K562 (cell line): ENCODE data around the gene RNF141. TPM values are rescaled to one million over a fixed set of nuclear protein-coding genes. Genes with fewer than 3 reads are reported as not detected.
A peak's percentile ranks its signal among the peaks of the same experiment; 100 is the strongest.

Source experiments
- CBFA2T2 ChIP-seq: fragments of 450-650 bp; conservative IDR thresholded peaks from 2 replicates; pipeline ENCODE4 v1.6.1; 2017; ENCODE audit warnings: mild to moderate bottlenecking
- DACH1 ChIP-seq: fragments of 450-650 bp; IDR thresholded peaks from 2 replicates; pipeline ENCODE4 v1.6.1; 2018; ENCODE audit not compliant: partially characterized antibody
- ERF ChIP-seq: fragments of 450-650 bp; formaldehyde crosslinking; IDR thresholded peaks from 2 replicates; pipeline ENCODE4 v1.4.0; 2020; ENCODE audit warnings: mild to moderate bottlenecking, mixed read lengths
- ILK ChIP-seq: fragments of 450-650 bp; IDR thresholded peaks from 2 replicates; pipeline ENCODE4 v1.6.1; 2016; ENCODE audit warnings: missing genetic modification characterization, low read depth, mild to moderate bottlenecking, missing compliant biosample characterization, moderate library complexity, borderline replicate concordance
- RBM22 ChIP-seq: fragments of 200-400 bp; formaldehyde crosslinking; IDR thresholded peaks from 2 replicates; pipeline ENCODE4 v1.6.1; 2018; ENCODE audit warnings: low read length, low read depth; ENCODE audit not compliant: poor library complexity, severe bottlenecking
- SMARCA5 ChIP-seq: fragments of 450-650 bp; IDR thresholded peaks from 2 replicates; pipeline ENCODE4 v1.6.1; 2016
- SOX6 ChIP-seq: fragments of 450-650 bp; IDR thresholded peaks from 2 replicates; pipeline ENCODE4 v1.6.1; 2014; ENCODE audit warnings: mild to moderate bottlenecking
- TCF7 ChIP-seq: sonication (generic); IDR thresholded peaks from 2 replicates; pipeline ENCODE4 v1.6.1; 2016; ENCODE audit warnings: antibody characterized with exemption, borderline replicate concordance
- YY1 ChIP-seq, 3 experiments: IDR thresholded peaks; 2 replicates each; pipeline ENCODE4 v1.6.1; 2011; ENCODE audit warnings: low read length in 2 of 3, mild to moderate bottlenecking in 2 of 3, moderate library complexity in 2 of 3, borderline replicate concordance in 1 of 3, control low read depth in 1 of 3, low read depth in 1 of 3; ENCODE audit not compliant: insufficient read depth in 3 of 3, insufficient replicate concordance in 2 of 3, control insufficient read depth in 1 of 3, insufficient read length in 1 of 3; ENCODE audit errors: extremely low read depth in 1 of 3
- ZNF217 ChIP-seq: sonication (generic); formaldehyde crosslinking; IDR thresholded peaks from 2 replicates; pipeline ENCODE4 v1.8.0; 2022; ENCODE audit warnings: mild to moderate bottlenecking, missing genetic modification reagents
- ZNF830 ChIP-seq: fragments of 250-450 bp; sonication (Bioruptor Pico); IDR thresholded peaks from 2 replicates; pipeline ENCODE4 v1.5.0; 2021; ENCODE audit warnings: mild to moderate bottlenecking
- polyA plus RNA-seq, 8 experiments: library from polyadenylated mRNA; depleted of rRNA in 4 of 8; stranded (reverse) in 5 of 8; unstranded in 3 of 8; fragments of >200 nt; fragmentation: Nextera tagmentation in 2 of 8; fragmentation: Illumina TruSeq in 1 of 8; extraction: Ambion mirVana in 2 of 8; extraction: Trizol in 1 of 8; gene quantifications; 2 replicates each; pipeline versions ENCODE4 v1.2.1 to v1.2.3, GENCODE V29; 2011 to 2014; ENCODE audit warnings: inconsistent platforms in 1 of 8, missing spikeins in 1 of 8
- total RNA-seq, 7 experiments: library from RNA; depleted of rRNA in 6 of 7; stranded (reverse); fragments of >200 nt in 6 of 7; fragmentation: Illumina TruSeq in 2 of 7; extraction: Trizol in 2 of 7; gene quantifications; 2 replicates each; pipeline versions ENCODE4 v1.2.1 to v1.2.3, GENCODE V29; 2011 to 2021; ENCODE audit warnings: low replicate concordance in 1 of 7
- TF ChIP-seq, protein P1 (sequence below): sonication (generic); formaldehyde crosslinking; IDR thresholded peaks from 2 replicates; pipeline ENCODE4 v1.8.0; 2022; ENCODE audit warnings: missing genetic modification reagents, mild to moderate bottlenecking, borderline replicate concordance
- TF ChIP-seq, protein P2 (sequence below): fragments of 200-600 bp; sonication (generic); IDR thresholded peaks from one replicate; pipeline ENCODE4 v1.6.1; 2012; ENCODE audit warnings: mild to moderate bottlenecking, low read depth, low read length, inconsistent platforms
- TF ChIP-seq, protein P3 (sequence below): fragments of 250-450 bp; sonication (Bioruptor Pico); IDR thresholded peaks from 2 replicates; pipeline ENCODE4 v1.5.1; 2021; ENCODE audit warnings: mild to moderate bottlenecking

The RNF141 gene
- total and polyA plus RNA-seq, 9 of the 15 experiments (the other 6 are each of a cell fraction or from before 2014, with no cell fraction given): 9.7 to 51.9 (median 18.9) TPM

DNA sequence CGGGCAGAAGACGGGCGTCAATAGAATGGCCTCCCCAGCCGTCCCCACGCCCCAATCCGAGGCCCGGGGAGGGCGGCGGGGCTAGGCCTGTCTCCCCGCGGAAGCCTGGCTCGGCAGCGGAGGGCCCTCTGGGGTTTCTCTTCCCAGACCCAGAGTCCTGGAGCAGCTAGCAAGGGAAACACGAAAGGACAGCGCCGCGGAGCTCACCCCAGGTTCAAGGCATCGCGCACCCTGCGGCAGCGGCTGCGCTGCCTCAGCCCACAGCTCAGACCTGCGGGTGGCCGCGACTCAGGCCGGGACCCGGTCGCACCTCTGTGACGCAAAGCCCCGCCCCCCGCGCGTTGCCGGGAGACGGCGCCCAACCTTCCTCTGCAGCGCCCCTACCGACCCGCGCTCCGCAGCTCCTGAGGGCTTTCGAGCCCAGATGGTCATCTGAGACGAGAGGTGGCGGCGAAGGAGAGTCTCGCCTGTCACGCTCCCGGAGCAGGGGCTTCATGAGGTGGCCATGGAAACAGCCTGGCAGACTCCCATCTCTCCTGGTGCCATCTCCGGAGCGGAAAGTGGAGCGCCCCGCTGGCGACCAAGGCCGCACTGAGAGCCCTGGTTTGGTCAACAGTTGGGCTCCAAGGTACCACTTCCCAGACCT is at the start of gene RNF141 (continued):
- TF ChIP-seq, protein P1, sequence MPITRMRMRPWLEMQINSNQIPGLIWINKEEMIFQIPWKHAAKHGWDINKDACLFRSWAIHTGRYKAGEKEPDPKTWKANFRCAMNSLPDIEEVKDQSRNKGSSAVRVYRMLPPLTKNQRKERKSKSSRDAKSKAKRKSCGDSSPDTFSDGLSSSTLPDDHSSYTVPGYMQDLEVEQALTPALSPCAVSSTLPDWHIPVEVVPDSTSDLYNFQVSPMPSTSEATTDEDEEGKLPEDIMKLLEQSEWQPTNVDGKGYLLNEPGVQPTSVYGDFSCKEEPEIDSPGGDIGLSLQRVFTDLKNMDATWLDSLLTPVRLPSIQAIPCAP (CRISPR knock-in tag): no peak
- TF ChIP-seq TCF7 (no peak; the same call in 1 of the 2 replicates), ILK (no peak), ZNF217 (no peak), DACH1 (no peak), YY1 (IDR thresholded peaks at IDR 0.05; ENCODE audit: borderline replicate concordance in 1 of 3, control insufficient read depth in 1 of 3, extremely low read depth in 1 of 3, insufficient read depth in 3 of 3, insufficient read length in 1 of 3, insufficient replicate concordance in 2 of 3, low read depth in 1 of 3, low read length in 2 of 3) (peak in 1 of 3 experiments; percentile 69), SMARCA5 (no peak), RBM22 (peak; percentile 97), ERF (no peak), ZNF830 (no peak), SOX6 (peak; percentile 24), CBFA2T2 (no peak)
- TF ChIP-seq, protein P2, sequence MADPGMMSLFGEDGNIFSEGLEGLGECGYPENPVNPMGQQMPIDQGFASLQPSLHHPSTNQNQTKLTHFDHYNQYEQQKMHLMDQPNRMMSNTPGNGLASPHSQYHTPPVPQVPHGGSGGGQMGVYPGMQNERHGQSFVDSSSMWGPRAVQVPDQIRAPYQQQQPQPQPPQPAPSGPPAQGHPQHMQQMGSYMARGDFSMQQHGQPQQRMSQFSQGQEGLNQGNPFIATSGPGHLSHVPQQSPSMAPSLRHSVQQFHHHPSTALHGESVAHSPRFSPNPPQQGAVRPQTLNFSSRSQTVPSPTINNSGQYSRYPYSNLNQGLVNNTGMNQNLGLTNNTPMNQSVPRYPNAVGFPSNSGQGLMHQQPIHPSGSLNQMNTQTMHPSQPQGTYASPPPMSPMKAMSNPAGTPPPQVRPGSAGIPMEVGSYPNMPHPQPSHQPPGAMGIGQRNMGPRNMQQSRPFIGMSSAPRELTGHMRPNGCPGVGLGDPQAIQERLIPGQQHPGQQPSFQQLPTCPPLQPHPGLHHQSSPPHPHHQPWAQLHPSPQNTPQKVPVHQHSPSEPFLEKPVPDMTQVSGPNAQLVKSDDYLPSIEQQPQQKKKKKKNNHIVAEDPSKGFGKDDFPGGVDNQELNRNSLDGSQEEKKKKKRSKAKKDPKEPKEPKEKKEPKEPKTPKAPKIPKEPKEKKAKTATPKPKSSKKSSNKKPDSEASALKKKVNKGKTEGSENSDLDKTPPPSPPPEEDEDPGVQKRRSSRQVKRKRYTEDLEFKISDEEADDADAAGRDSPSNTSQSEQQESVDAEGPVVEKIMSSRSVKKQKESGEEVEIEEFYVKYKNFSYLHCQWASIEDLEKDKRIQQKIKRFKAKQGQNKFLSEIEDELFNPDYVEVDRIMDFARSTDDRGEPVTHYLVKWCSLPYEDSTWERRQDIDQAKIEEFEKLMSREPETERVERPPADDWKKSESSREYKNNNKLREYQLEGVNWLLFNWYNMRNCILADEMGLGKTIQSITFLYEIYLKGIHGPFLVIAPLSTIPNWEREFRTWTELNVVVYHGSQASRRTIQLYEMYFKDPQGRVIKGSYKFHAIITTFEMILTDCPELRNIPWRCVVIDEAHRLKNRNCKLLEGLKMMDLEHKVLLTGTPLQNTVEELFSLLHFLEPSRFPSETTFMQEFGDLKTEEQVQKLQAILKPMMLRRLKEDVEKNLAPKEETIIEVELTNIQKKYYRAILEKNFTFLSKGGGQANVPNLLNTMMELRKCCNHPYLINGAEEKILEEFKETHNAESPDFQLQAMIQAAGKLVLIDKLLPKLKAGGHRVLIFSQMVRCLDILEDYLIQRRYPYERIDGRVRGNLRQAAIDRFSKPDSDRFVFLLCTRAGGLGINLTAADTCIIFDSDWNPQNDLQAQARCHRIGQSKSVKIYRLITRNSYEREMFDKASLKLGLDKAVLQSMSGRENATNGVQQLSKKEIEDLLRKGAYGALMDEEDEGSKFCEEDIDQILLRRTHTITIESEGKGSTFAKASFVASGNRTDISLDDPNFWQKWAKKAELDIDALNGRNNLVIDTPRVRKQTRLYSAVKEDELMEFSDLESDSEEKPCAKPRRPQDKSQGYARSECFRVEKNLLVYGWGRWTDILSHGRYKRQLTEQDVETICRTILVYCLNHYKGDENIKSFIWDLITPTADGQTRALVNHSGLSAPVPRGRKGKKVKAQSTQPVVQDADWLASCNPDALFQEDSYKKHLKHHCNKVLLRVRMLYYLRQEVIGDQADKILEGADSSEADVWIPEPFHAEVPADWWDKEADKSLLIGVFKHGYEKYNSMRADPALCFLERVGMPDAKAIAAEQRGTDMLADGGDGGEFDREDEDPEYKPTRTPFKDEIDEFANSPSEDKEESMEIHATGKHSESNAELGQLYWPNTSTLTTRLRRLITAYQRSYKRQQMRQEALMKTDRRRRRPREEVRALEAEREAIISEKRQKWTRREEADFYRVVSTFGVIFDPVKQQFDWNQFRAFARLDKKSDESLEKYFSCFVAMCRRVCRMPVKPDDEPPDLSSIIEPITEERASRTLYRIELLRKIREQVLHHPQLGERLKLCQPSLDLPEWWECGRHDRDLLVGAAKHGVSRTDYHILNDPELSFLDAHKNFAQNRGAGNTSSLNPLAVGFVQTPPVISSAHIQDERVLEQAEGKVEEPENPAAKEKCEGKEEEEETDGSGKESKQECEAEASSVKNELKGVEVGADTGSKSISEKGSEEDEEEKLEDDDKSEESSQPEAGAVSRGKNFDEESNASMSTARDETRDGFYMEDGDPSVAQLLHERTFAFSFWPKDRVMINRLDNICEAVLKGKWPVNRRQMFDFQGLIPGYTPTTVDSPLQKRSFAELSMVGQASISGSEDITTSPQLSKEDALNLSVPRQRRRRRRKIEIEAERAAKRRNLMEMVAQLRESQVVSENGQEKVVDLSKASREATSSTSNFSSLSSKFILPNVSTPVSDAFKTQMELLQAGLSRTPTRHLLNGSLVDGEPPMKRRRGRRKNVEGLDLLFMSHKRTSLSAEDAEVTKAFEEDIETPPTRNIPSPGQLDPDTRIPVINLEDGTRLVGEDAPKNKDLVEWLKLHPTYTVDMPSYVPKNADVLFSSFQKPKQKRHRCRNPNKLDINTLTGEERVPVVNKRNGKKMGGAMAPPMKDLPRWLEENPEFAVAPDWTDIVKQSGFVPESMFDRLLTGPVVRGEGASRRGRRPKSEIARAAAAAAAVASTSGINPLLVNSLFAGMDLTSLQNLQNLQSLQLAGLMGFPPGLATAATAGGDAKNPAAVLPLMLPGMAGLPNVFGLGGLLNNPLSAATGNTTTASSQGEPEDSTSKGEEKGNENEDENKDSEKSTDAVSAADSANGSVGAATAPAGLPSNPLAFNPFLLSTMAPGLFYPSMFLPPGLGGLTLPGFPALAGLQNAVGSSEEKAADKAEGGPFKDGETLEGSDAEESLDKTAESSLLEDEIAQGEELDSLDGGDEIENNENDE: no peak
- TF ChIP-seq, protein P3, sequence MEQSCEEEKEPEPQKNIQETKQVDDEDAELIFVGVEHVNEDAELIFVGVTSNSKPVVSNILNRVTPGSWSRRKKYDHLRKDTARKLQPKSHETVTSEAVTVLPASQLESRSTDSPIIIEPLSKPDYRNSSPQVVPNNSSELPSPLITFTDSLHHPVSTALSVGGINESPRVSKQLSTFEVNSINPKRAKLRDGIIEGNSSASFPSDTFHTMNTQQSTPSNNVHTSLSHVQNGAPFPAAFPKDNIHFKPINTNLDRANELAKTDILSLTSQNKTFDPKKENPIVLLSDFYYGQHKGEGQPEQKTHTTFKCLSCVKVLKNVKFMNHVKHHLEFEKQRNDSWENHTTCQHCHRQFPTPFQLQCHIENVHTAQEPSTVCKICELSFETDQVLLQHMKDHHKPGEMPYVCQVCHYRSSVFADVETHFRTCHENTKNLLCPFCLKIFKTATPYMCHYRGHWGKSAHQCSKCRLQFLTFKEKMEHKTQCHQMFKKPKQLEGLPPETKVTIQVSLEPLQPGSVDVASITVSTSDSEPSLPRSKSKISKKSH: no peak
